Stimulated activated naive CD8-positive, alpha-beta T cell treated with anti-CD3 and anti-CD28 coated beads, Interleukin-15, amount 100 ng/mL, for 72 hours (primary cell): ENCODE results near the gene KCNK17.
"Not testable (repeated sequence)": the region's sequence is repeated elsewhere in the genome, so short reads cannot be mapped to it uniquely, and the experiment has no call there.

Experiments
- ATAC-seq: fragments of 150-1000 bp; cut with Tn5 transposase; 2 replicates; pipeline ENCODE4 v1.10.0; 2021; ENCODE audit warnings: mild to moderate bottlenecking, moderate library complexity
- DNase-seq, 2 donors: peaks; one replicate each; pipeline ENCODE4 v3.0.0; 2021 to 2022
- H3K27ac Mint-ChIP-seq, 2 donors: one replicate each; pipeline ENCODE4 v1.8.0; 2022; ENCODE audit warnings: mild to moderate bottlenecking in 2 of 2, mixed read lengths in 2 of 2, moderate library complexity in 2 of 2
- H3K27me3 Mint-ChIP-seq: one replicate; pipeline ENCODE4 v1.8.0; 2022; ENCODE audit warnings: mixed read lengths
- H3K4me1 Mint-ChIP-seq: one replicate; pipeline ENCODE4 v1.8.0; 2022; ENCODE audit warnings: mild to moderate bottlenecking, mixed read lengths
- H3K4me3 Mint-ChIP-seq, 2 donors: one replicate each; pipeline ENCODE4 v1.8.0; 2022; ENCODE audit warnings: mild to moderate bottlenecking in 2 of 2, mixed read lengths in 2 of 2, moderate library complexity in 1 of 2
- H3K9me3 Mint-ChIP-seq, 2 donors: one replicate each; pipeline ENCODE4 v1.8.0; 2022; ENCODE audit warnings: mixed read lengths in 2 of 2

Gene KCNK17

GRCh38 chr6:39296745-39297640 is 17.2 kb downstream of the KCNK17 start:
- no peaks in the 10 kb centered on the region for H3K9me3 Mint-ChIP-seq
- peaks cover 9% of the 10 kb centered on the region for H3K27me3 Mint-ChIP-seq
- H3K4me3 Mint-ChIP-seq: no peak overlapping the region
- ATAC-seq (no peak), DNase-seq (no peak)
- H3K4me1 Mint-ChIP-seq: peaks cover 9% of the 10 kb centered on the region
- H3K27ac Mint-ChIP-seq: peak overlapping the region in 1 of 2 donors; percentile 30

- ATAC-seq (no peak), DNase-seq (no peak)
- peaks cover 9% of the 10 kb centered on the region for H3K27me3 Mint-ChIP-seq
- H3K9me3 Mint-ChIP-seq: no peaks in the 10 kb centered on the region
- H3K27ac Mint-ChIP-seq: peak overlapping the region; percentile 3 to 92
- peaks cover 9% of the 10 kb centered on the region for H3K4me1 Mint-ChIP-seq
- no peak overlapping the region for H3K4me3 Mint-ChIP-seq
Observed at GRCh38 chr6:39295611-39296011, 18.6 kb downstream of the KCNK17 start.

- no peak overlapping the region for H3K4me3 Mint-ChIP-seq
- peaks cover 9% of the 10 kb centered on the region for H3K4me1 Mint-ChIP-seq
- H3K27ac Mint-ChIP-seq: no peak overlapping the region
- DNase-seq: no peak
- ATAC-seq: no peak
- no peaks in the 10 kb centered on the region for H3K9me3 Mint-ChIP-seq
- peaks cover 9% of the 10 kb centered on the region for H3K27me3 Mint-ChIP-seq
Observed at GRCh38 chr6:39294899-39295298, 19.3 kb downstream of the KCNK17 start.

GRCh38 chr6:39294133-39294532 is 20.1 kb downstream of the KCNK17 start:
- Mint-ChIP-seq H3K9me3 (no peaks in the 10 kb centered on the region), H3K4me3 (no peak overlapping the region), H3K27me3 (peaks cover 9% of the 10 kb centered on the region), H3K4me1 (peaks cover 9% of the 10 kb centered on the region), H3K27ac (no peak overlapping the region)
- DNase-seq (no peak), ATAC-seq (no peak)

- no peaks in the 10 kb centered on the region for H3K9me3 Mint-ChIP-seq
- ATAC-seq: no peak
- H3K4me3 Mint-ChIP-seq: no peak overlapping the region
- peaks cover 9% of the 10 kb centered on the region for H3K27me3 Mint-ChIP-seq
- no peak for DNase-seq
- H3K4me1 Mint-ChIP-seq: peaks cover 9% of the 10 kb centered on the region
- no peak overlapping the region for H3K27ac Mint-ChIP-seq
Observed at GRCh38 chr6:39292637-39293036, 21.6 kb downstream of the KCNK17 start.

GRCh38 chr6:39289490-39289889 is 24.7 kb downstream of the KCNK17 start:
- H3K27ac Mint-ChIP-seq: no peak overlapping the region
- no peaks in the 10 kb centered on the region for H3K9me3 Mint-ChIP-seq
- no peak for DNase-seq
- peaks cover 9% of the 10 kb centered on the region for H3K27me3 Mint-ChIP-seq
- peak; percentile 85 for ATAC-seq
- H3K4me1 Mint-ChIP-seq: no peaks in the 10 kb centered on the region
- H3K4me3 Mint-ChIP-seq: no peak overlapping the region

GRCh38 chr6:39287601-39288000 is 26.6 kb downstream of the KCNK17 start:
- Mint-ChIP-seq H3K4me3 (no peak overlapping the region), H3K27ac (no peak overlapping the region), H3K27me3 (peaks cover under 1% of the 10 kb centered on the region), H3K9me3 (no peaks in the 10 kb centered on the region), H3K4me1 (no peaks in the 10 kb centered on the region)
- no peak for ATAC-seq
- no peak for DNase-seq

GRCh38 chr6:39286596-39286995 is 27.6 kb downstream of the KCNK17 start:
- H3K4me1 Mint-ChIP-seq, H3K4me3 Mint-ChIP-seq, H3K27me3 Mint-ChIP-seq, ATAC-seq, H3K27ac Mint-ChIP-seq, DNase-seq, H3K9me3 Mint-ChIP-seq: not testable (repeated sequence)

- H3K9me3 Mint-ChIP-seq: no peaks in the 10 kb centered on the region
- DNase-seq (no peak), ATAC-seq (no peak)
- peaks cover 6% of the 10 kb centered on the region for H3K4me1 Mint-ChIP-seq
- H3K4me3 Mint-ChIP-seq: no peak overlapping the region
- H3K27ac Mint-ChIP-seq: peak overlapping the region in 1 of 2 donors; percentile 91
- H3K27me3 Mint-ChIP-seq: peaks cover 15% of the 10 kb centered on the region
Observed at GRCh38 chr6:39282774-39283173, 31.4 kb downstream of the KCNK17 start.

GRCh38 chr6:39281312-39281980 is 32.8 kb downstream of the KCNK17 start:
- Mint-ChIP-seq H3K4me1 (peaks cover 6% of the 10 kb centered on the region), H3K9me3 (no peaks in the 10 kb centered on the region), H3K4me3 (no peak overlapping the region), H3K27ac (no peak overlapping the region), H3K27me3 (peaks cover 23% of the 10 kb centered on the region)
- ATAC-seq: no peak
- no peak for DNase-seq

GRCh38 chr6:39280247-39280731 is 33.9 kb downstream of the KCNK17 start:
- Mint-ChIP-seq H3K27me3 (peaks cover 23% of the 10 kb centered on the region), H3K4me3 (no peak overlapping the region), H3K4me1 (peaks cover 6% of the 10 kb centered on the region), H3K9me3 (no peaks in the 10 kb centered on the region), H3K27ac (no peak overlapping the region)
- DNase-seq (no peak), ATAC-seq (no peak)

- ATAC-seq (no peak), DNase-seq (no peak)
- Mint-ChIP-seq H3K9me3 (no peaks in the 10 kb centered on the region), H3K27ac (no peak overlapping the region), H3K4me1 (peaks cover 6% of the 10 kb centered on the region), H3K27me3 (peaks cover 23% of the 10 kb centered on the region), H3K4me3 (no peak overlapping the region)
Observed at GRCh38 chr6:39279539-39279938, 34.7 kb downstream of the KCNK17 start.

GRCh38 chr6:39276379-39276995 is 37.7 kb downstream of the KCNK17 start:
- H3K27ac Mint-ChIP-seq: no peak overlapping the region
- H3K27me3 Mint-ChIP-seq: peaks cover 13% of the 10 kb centered on the region
- no peaks in the 10 kb centered on the region for H3K9me3 Mint-ChIP-seq
- H3K4me1 Mint-ChIP-seq: peaks cover 6% of the 10 kb centered on the region
- no peak for ATAC-seq
- H3K4me3 Mint-ChIP-seq: no peak overlapping the region
- no peak for DNase-seq

- Mint-ChIP-seq H3K9me3 (no peaks in the 10 kb centered on the region), H3K27me3 (peaks cover 8% of the 10 kb centered on the region), H3K4me1 (peaks cover 1% of the 10 kb centered on the region), H3K27ac (no peak overlapping the region), H3K4me3 (no peak overlapping the region)
- ATAC-seq (no peak), DNase-seq (no peak)
Observed at GRCh38 chr6:39274903-39275302, 39.3 kb downstream of the KCNK17 start.

GRCh38 chr6:39274471-39274870 is 39.7 kb downstream of the KCNK17 start:
- Mint-ChIP-seq H3K27me3 (peaks cover 8% of the 10 kb centered on the region), H3K9me3 (no peaks in the 10 kb centered on the region), H3K4me3 (no peak overlapping the region), H3K27ac (no peak overlapping the region), H3K4me1 (no peaks in the 10 kb centered on the region)
- ATAC-seq: no peak
- no peak for DNase-seq

- Mint-ChIP-seq H3K4me1 (no peaks in the 10 kb centered on the region), H3K9me3 (no peaks in the 10 kb centered on the region), H3K27ac (no peak overlapping the region), H3K27me3 (peaks cover 8% of the 10 kb centered on the region), H3K4me3 (no peak overlapping the region)
- no peak for DNase-seq
- no peak for ATAC-seq
Observed at GRCh38 chr6:39273406-39273821, 40.8 kb downstream of the KCNK17 start.
